Pancreas (tissue), 10 donors: ENCODE results near the gene CELF6. TPM values are rescaled to one million over a fixed set of nuclear protein-coding genes. Genes with fewer than 3 reads are reported as not detected.

Experiments used
- ATAC-seq, 4 donors: fragments of 200-7000 bp; cut with Tn5 transposase; one replicate each; pipeline versions ENCODE4 v1.8.0 to v1.9.1; 2020; ENCODE audit warnings: mild to moderate bottlenecking in 4 of 4, moderate library complexity in 4 of 4
- DNase-seq, 6 donors: peaks; one replicate each; pipeline ENCODE4 v3.0.0-alpha.2; 2020
- FAIRE-seq: peaks from 2 replicates; lab custom pipeline; 2012; peaks lifted over from hg19 to GRCh38; lab: Jason Lieb, UNC
- H3K27ac ChIP-seq, 4 donors: fragments of 200-600 bp; sonication (generic); 1 replicate in 3 of 4; 2 replicates in 1 of 4; pipeline versions ENCODE4 v1.5.0 to v1.8.0; 2020
- H3K27me3 ChIP-seq, 4 donors: fragments of 200-600 bp; one replicate each; pipeline ENCODE4 v1.8.0; 2021
- H3K36me3 ChIP-seq, 3 donors: fragments of 200-600 bp; sonication (generic) in 1 of 3; one replicate each; pipeline versions ENCODE4 v1.5.0 to v1.8.0; 2020 to 2021
- H3K4me1 ChIP-seq, 3 donors: fragments of 200-600 bp; one replicate each; pipeline ENCODE4 v1.8.0; 2021
- H3K4me3 ChIP-seq, 4 donors: fragments of 200-600 bp; sonication (generic) in 2 of 4; one replicate each; pipeline versions ENCODE4 v1.5.0 to v1.8.0; 2020 to 2021
- H3K9me3 ChIP-seq, 4 donors: fragments of 200-600 bp; one replicate each; pipeline ENCODE4 v1.8.0; 2021
- CTCF ChIP-seq, 4 donors: fragments of 200-600 bp; sonication (generic) in 3 of 4; IDR thresholded peaks; one replicate each; pipeline versions ENCODE4 v1.5.0 to v1.8.0; 2021; ENCODE audit warnings: antibody characterized with exemption in 4 of 4
- WGBS, 2 donors: extraction: QIAGEN DNeasy Blood & Tissue Kit; methylation state at CpG; one replicate each; pipeline ENCODE4 v1.1.7; 2013; 5-methylcytosine and 5-hydroxymethylcytosine counted together
- intact Hi-C, 3 donors: fragments of 100-400 bp; cut with DNase I; formaldehyde crosslinking; loops; one replicate each; pipeline versions ENCODE4 v1.11.1 to v1.14.2; 2022
- polyA plus RNA-seq, 2 donors: library from polyadenylated mRNA; stranded (reverse); fragments of 200-250 nt; gene quantifications; one replicate each; pipeline ENCODE4 v1.2.3, GENCODE V29; 2013
- total RNA-seq, 6 donors: library from RNA; stranded (reverse); fragmentation: NEBNext Ultra II Directional in 4 of 6; extraction: Animal tissue kit (Norgen Biotek cat#: 25700) in 4 of 6; gene quantifications; one replicate each; pipeline versions ENCODE4 v1.2.1 to v1.2.4, GENCODE V29; 2021 to 2023
- donor health status: healthy with polysubstance abuse.
- donor health status: DM: no; HTN: no; CAD: no; lungs with moderate emphysema.
- donor health status: DM: no; HTN: no; CAD: no.
- donor health status: control.
- donor health status: control.
- donor health status: Bipolar disorder and iron deficiency.
- donor health status: DM: yes; HTN: yes; CAD: no.
- donor health status: DM: no; HTN: no; CAD: no.
- donor health status: DM: no; HTN: no; CAD: no.
- donor health status: DM: yes; HTN: yes; CAD: no.

Gene CELF6
- total and polyA plus RNA-seq, 8 donors = 0.25 to 13.6 (median 0.79) TPM

- no peaks in the 10 kb centered on the region for H3K4me1 ChIP-seq
- no peak overlapping the region for H3K27ac ChIP-seq
- intact Hi-C loops = no loop called here
- H3K4me3 ChIP-seq = no peak overlapping the region
- peaks cover 0 to 44% (median 11%) of the 10 kb centered on the region in 3 donors for H3K36me3 ChIP-seq
- H3K9me3 ChIP-seq = no peaks in the 10 kb centered on the region
- no peak for ATAC-seq
- TF ChIP-seq CTCF (IDR thresholded peaks at IDR 0.05) = no peak
- 83 to 88% methylated on average over 7 of the region's 7 CpGs for WGBS, 2 donors
- no peak for FAIRE-seq
- no peak for DNase-seq
- H3K27me3 ChIP-seq = no peaks in the 10 kb centered on the region
Observed at GRCh38 chr15:72345280-72345679, 25.3 kb upstream of the CELF6 start.

GRCh38 chr15:72344602-72345001, 24.6 kb upstream of the CELF6 start:
- Histone ChIP-seq H3K4me1 (no peaks in the 10 kb centered on the region), H3K27ac (no peak overlapping the region), H3K36me3 (peaks cover 0 to 44% (median 11%) of the 10 kb centered on the region in 3 donors), H3K9me3 (no peaks in the 10 kb centered on the region), H3K4me3 (no peak overlapping the region), H3K27me3 (no peaks in the 10 kb centered on the region)
- no peak for DNase-seq
- 81 to 93% methylated on average over 1 of the region's 1 CpG for WGBS, 2 donors
- FAIRE-seq = no peak
- ATAC-seq = no peak
- TF ChIP-seq CTCF (IDR thresholded peaks at IDR 0.05) = no peak
- intact Hi-C loops = no loop called here

GRCh38 chr15:72342385-72342784, 22.4 kb upstream of the CELF6 start:
- WGBS, 2 donors = 68% methylated on average over 11 of the region's 11 CpGs
- Histone ChIP-seq H3K36me3 (peaks cover 0 to 29% (median 4%) of the 10 kb centered on the region in 3 donors), H3K9me3 (no peaks in the 10 kb centered on the region), H3K27me3 (no peaks in the 10 kb centered on the region), H3K27ac (no peak overlapping the region), H3K4me1 (no peaks in the 10 kb centered on the region), H3K4me3 (no peak overlapping the region)
- FAIRE-seq (no peak), ATAC-seq (peak in 2 of 4 donors; percentile 30 to 50), DNase-seq (no peak)
- intact Hi-C loops = no loop called here
- no peak for TF ChIP-seq CTCF (IDR thresholded peaks at IDR 0.05)

- no peak for FAIRE-seq
- no peak for TF ChIP-seq CTCF (IDR thresholded peaks at IDR 0.05)
- Histone ChIP-seq H3K27me3 (no peaks in the 10 kb centered on the region), H3K36me3 (peaks cover 0 to 20% (median 4%) of the 10 kb centered on the region in 3 donors), H3K4me3 (no peak overlapping the region), H3K27ac (no peak overlapping the region), H3K4me1 (no peaks in the 10 kb centered on the region), H3K9me3 (no peaks in the 10 kb centered on the region)
- DNase-seq = no peak
- 79 to 84% methylated on average over 6 of the region's 6 CpGs for WGBS, 2 donors
- intact Hi-C loops = no loop called here
- ATAC-seq = no peak
Observed at GRCh38 chr15:72341361-72341760, 21.4 kb upstream of the CELF6 start.

- no peak for ATAC-seq
Observed at GRCh38 chr15:72340366-72340765, 20.4 kb upstream of the CELF6 start.

More at GRCh38 chr15:72340366-72340765, 20.4 kb upstream of the CELF6 start:
- 94 to 100% methylated on average over 1 of the region's 1 CpG for WGBS, 2 donors
- Histone ChIP-seq H3K9me3 (no peaks in the 10 kb centered on the region), H3K4me1 (no peaks in the 10 kb centered on the region), H3K27me3 (no peaks in the 10 kb centered on the region), H3K36me3 (peaks cover 0 to 10% (median 0%) of the 10 kb centered on the region in 3 donors), H3K4me3 (no peak overlapping the region), H3K27ac (no peak overlapping the region)
- FAIRE-seq (no peak), DNase-seq (no peak)
- TF ChIP-seq CTCF (IDR thresholded peaks at IDR 0.05) = no peak
- intact Hi-C loops = no loop called here
